Activated CD4-positive, alpha-beta T cell treated with anti-CD3 and anti-CD28 coated beads for 24 hours (primary cell): ENCODE data around the gene MON1A.

Experiments
- DNase-seq, 2 donors: peaks; one replicate each; pipeline ENCODE4 v3.0.0-alpha.2; 2020; ENCODE audit warnings: low read depth in 2 of 2

Gene MON1A

GRCh38 chr3:49889296-49889695 is 40.3 kb downstream of the MON1A start:
- DNase-seq = no peak

- no peak for DNase-seq
Observed at GRCh38 chr3:49886922-49887265, 42.7 kb downstream of the MON1A start.

DNA sequence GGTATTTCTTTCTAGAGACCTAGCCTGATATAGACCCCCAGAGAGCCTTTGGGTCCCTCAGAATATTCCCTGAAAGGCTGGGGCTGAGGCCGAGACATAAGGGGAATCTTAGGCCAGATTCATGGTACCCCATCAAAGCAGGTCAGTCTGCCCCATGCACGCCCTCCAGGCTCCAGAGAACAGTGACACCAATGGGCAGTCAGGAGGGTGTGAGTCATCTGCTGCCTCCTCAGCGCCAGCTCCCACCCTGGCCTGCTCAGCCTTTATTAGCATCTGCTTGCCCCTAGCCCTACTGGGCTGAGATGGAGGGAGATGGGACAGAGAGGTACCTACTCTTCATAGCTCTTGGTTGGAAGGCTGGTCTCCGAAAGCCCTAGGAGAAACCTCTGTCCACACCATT is 45.6 kb downstream of the MON1A start:
- DNase-seq = no peak

DNA sequence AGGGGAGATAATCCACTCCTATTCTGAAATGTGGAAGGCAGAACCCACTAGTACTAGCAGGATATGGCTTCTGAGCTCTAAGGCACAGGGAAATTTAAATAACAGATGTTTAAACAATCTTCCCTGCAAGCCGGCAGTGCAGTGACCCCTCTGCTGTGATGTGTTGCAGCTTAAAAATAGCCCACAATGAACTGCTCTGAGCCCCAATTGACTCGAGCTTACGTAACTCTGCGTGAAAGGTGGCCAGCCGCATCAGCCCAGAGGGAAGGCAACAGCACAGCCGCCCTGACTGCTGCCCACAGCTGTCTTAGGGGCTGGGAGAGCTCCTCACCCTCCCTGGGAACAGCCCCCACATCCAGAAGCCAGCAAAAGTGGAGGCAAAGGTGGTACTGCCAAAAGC is 47.4 kb downstream of the MON1A start:
- DNase-seq = no peak

DNA sequence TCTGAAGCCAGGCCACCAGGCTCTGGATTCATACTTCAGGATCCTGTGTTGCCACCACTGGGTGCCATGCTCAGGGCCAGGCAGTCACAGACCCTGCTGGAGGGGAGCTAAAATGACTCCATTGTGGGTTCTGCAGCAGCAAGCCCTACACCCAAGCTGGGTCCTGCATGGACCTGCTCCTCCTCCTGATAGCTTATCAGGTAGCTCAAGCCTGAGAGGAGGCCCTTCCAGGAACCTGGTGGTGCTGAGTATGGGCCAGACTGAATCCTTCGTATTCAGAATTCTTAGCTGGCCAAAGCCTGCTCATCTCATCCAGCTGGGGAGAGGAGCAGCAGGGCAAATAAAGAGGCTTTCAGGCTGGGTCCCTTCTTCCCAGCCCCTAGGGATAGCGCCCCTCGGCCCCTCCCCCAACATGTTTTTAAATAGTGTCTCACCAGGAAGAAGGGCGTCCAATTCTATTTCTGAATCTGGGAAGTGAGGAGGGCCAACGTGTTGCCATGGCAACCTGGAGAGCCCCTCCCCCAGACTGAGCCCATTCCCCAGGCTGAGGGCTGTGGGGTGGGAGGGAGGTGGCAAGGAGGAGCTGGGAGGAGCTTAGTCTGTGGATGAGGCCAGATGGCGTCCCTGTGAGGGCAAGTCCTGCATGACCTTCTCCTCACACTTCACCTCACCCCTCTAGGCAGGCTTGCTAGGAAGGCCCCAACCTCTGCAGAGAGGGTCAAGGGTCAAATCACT is 48.9 kb downstream of the MON1A start:
- no peak for DNase-seq

DNA sequence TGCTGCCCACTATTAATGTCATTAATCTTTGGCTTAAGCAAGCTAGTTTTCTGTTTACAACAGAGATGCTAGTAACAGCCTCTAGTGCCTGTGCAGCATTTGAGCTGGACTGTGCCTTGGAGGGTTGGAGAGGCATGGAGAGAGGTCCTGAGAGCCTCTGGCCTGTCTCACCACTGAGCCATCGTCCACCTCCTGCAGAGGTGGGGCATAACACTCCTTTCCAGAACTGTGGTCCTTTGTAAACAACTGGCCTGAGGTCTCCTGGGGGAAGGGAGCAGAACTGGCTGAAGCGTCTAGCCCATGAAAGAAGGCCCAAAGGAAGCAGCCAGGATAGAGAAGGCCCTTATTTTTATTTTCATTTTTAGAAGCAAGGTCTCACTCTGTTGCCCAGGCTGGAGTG is 49.9 kb downstream of the MON1A start:
- DNase-seq = no peak

GRCh38 chr3:49878686-49879085 is 50.9 kb downstream of the MON1A start:
- no peak for DNase-seq

DNA sequence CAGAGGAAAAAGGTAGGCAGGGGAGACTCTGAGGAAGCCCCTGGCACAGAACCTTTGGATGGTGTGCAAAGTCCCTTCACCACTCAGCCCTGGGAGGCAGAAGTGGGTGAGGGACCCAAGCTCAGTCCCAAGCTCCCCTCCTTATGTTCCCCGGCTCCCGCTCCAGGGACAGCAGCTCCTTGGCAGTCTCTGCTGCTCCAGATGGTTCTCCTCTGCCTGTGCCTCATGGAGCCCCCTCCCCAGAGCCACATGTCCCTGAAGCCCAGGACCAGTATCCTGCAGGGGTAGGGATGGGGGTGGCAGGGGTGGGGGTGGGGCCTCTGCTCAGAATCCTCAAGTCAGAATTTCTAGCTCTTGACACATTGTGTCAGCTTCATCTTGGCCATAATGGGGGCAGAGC is 51.9 kb downstream of the MON1A start:
- DNase-seq = no peak

DNA sequence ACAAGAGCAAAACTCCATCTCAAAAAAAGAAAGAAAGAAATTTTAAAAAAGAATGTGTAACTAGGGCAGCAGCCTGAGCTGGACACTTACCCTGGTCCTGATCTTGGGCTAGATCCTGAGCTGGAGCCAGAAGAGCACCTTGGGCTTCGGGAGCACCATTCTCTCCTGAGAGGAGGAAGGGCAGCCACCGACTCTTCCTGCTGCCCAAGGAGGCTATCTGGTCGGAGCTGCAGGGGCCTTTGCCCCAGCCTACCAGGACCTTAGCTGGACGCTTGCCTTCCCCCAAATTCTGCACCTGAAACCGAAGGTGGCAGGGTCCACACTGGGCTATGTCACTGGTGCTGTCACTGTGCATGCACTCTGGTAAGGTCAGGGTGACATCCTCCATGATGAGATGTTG is 53.0 kb downstream of the MON1A start:
- no peak for DNase-seq

GRCh38 chr3:49873623-49874022 is 56.0 kb downstream of the MON1A start:
- DNase-seq = no peak

DNA sequence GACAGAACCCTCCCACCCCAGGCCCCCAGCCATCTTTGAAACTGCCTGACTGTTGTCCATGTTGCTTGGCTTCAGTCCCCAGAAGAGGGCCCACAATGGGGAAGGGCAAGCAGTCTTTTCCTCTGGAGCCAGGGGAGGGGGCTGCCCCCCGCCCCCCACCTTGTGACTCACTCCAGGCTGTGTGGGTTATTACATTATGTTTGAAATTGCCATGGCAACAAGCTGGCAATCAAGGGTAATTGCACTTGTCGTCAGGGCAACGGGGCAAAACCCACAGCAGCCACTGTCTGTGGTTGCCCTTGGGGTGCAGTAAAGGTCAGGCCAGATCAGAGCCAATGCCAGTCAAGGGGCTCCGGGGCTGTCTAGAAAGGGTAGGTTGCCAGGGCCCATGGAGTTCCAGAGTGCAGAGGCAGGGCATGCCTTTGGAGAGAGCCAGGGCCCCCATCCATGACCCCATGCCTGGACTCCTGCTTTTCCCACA is 56.8 kb downstream of the MON1A start:
- DNase-seq = no peak

DNA sequence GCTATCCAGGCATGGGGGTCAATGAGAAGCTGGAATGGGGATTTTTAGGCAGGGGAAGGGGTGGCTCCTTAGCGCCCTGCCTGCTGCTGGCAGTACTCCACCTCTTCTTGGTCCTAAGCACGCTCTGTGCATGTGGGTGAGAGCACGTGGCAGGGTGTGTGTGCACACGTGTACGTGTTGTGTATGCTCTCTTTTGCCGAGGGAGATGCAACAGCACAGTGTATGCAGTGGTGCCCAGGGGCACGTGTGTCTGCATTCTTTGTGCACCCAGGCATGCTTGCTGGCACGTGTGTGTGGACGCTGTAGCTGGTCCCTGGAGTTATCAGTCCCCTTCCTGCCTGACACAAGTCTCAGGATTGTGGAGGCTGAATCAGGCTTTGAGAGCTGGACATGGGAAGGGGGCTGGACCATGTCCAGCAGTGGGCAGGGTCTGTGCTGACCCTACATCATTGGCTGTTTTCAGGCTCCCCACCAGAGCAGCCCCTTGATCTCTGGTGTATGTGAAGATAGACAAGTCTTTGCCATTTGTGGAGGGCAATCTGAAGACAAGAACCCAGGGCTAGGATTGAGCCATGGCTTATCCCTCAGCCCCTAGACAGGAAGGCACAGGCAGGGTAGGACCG is 58.0 kb downstream of the MON1A start:
- no peak for DNase-seq

DNA sequence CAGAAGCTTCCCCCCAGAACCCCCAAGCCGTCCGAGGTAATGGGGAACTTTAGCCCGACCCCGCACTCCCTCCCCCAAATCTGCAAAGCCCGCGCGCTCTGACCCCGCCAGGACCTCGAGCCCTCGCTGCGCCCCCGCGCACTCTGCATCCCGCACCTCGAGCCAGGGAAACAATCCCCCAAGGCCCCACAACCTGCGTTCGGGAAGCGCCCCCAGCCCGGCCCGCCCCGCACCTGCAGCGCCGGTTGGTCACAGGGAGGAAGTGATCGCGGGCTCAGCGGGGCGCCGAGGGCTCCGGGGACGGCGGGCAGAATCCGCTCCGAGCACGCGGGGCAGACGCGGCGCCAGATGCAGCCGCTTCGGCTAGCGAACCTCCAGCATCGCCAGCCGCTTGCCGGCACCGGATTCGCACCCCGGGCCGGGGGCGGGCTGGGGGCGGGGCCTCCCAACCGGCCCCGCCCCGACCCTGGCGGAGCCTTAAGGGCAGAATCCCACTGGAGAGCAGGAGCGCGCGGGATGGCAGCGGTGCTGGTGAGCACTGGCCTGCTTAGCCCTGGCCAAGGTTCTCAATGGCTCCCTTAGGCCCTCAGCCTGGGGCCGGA is 60.0 kb downstream of the MON1A start, which contains the start of gene CAMKV:
Gene CAMKV, minus strand, starts transcription at position 382 of the 602 bp plus-strand sequence. CDS start 7,518 bp downstream, outside the sequence.
- no peak for DNase-seq

DNA sequence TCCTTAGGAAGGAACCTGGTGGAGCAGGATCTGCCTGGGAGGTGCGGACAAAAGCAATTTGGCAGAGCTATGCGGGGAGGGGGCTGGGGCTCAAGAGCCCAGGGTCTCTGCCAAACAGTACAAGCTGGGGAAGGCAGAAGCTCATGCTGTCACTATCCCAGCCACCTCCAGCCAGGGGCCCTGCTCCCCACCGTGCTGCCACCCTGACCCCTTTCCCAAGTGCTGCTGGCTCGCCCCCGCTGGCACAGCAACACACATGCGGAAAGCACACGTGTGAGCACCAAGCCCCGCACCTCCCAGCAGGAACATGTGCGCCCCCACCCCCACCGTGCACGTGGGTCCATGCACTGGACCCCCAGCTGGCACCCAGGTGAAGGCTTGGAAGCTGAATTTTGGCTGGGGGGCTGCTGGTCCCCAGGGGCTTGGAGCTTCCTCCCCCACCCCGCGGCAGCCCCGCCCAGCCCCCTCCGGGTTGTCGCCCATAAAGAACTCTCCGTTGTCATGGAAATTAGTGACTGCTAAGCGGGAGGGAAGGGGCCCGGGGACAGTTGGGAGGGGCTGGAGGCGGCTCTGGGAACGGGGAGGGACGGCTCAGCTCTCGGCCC is 60.6 kb downstream of the MON1A start:
- DNase-seq = no peak

DNA sequence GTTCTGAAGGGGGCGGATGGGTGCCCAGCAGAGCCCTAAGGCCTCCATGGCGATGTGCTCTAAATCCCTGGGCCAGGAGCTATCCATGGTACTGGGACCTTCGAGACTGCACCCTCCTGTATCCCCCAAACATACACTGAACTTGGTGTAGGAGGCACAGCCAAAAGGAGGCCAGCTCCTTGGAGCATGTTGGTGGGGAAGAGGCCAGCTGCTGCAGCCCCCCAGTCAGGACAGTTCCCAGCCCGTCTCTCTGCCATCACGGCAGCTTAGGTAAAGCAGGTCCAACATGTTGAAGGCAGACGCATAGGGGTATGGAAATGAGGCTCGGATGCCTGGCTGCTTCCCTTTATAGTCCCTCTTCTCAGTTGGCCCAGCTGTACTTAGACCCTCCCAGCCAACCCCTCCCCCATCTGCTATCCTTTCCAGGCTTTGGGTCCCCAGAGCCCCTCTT is 61.7 kb downstream of the MON1A start:
- DNase-seq = no peak

GRCh38 chr3:49867400-49867799 is 62.2 kb downstream of the MON1A start:
- no peak for DNase-seq

DNA sequence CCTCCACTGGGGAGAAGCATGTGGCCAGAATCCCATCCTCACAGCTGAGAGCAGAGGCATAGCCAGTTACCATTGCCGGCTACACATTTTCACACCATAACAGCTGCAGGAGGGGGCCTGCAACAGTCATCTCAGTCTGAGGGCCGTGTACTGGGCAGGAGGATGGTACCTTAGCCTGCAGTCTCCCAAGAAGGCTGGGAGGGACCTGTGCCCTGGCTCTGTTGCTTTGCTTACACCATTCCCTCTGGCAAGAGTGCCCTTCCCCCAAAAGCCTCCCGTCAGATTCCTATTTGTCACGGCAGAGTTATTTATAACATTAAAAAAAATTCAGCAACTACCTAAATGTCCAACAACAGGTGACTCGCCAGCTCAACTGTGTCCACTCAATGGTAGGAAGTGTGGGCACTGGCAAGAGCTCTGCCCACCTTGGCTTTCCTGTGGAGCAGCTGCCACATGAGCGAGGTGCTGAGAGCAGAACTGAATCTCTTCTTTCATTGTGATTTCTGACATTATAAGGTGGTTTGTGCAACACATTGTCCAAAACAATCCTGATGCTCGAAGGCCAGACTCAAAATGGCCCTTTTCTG is 64.3 kb downstream of the MON1A start:
- no peak for DNase-seq

GRCh38 chr3:49864505-49864904 is 65.1 kb downstream of the MON1A start:
- DNase-seq = no peak

- DNase-seq = no peak
Observed at GRCh38 chr3:49859576-49860305, 69.9 kb downstream of the MON1A start.
